Brain microvascular endothelial cell (primary cell): ENCODE results near the gene ANKRD62.
"Not testable (repeated sequence)": the region's sequence is repeated elsewhere in the genome, so short reads cannot be mapped to it uniquely, and the experiment has no call there.

Source experiments
- DNase-seq: peaks from one replicate; pipeline ENCODE4 v3.0.0-alpha.2; 2020
- H3K27ac ChIP-seq: fragments of 250-450 bp; sonication (Bioruptor Pico); 2 replicates; pipeline ENCODE4 v1.5.1; 2020; ENCODE audit warnings: mild to moderate bottlenecking, moderate library complexity
- H3K27me3 ChIP-seq: fragments of 250-450 bp; sonication (Bioruptor Pico); replicated peaks from 2 replicates; pipeline ENCODE4 v1.5.1; 2020; ENCODE audit warnings: mild to moderate bottlenecking
- H3K36me3 ChIP-seq: fragments of 250-450 bp; sonication (Bioruptor Pico); replicated peaks from 2 replicates; pipeline ENCODE4 v1.5.1; 2020; ENCODE audit warnings: mild to moderate bottlenecking
- H3K4me3 ChIP-seq: 2 replicates; pipeline ENCODE4 v1.5.1; 2011; ENCODE audit warnings: low read depth, mild to moderate bottlenecking, control low read depth, low read length, moderate library complexity
- CTCF ChIP-seq: IDR thresholded peaks from 2 replicates; pipeline ENCODE4 v1.5.1; 2011; ENCODE audit warnings: low read depth, mild to moderate bottlenecking, moderate library complexity, low read length, control low read depth, inconsistent platforms; ENCODE audit errors: missing control alignments
- in situ Hi-C: cut with HindIII; loops from 2 replicates; pipeline ENCODE4 v1.10.0; 2017; ENCODE audit warnings: low sequenced_read_pairs, low pct_ligation_motif_present

The ANKRD62 gene

GRCh38 chr18:12068316-12068949 lies 25.2 kb upstream of the ANKRD62 start:
- Histone ChIP-seq H3K4me3 (peak overlapping the region; percentile 12), H3K27ac (peak overlapping the region; percentile 23)
- DNase-seq, result peak; percentile 18
- in situ Hi-C loops, H3K36me3 ChIP-seq, H3K27me3 ChIP-seq: not testable (repeated sequence)
- TF ChIP-seq CTCF, result peak; percentile 13

- H3K4me3 ChIP-seq, result no peak overlapping the region
- in situ Hi-C loops, result no loop called here
- peak; percentile 7 for DNase-seq
Observed at GRCh38 chr18:12068950-12069320, 24.7 kb upstream of the ANKRD62 start.

GRCh38 chr18:12071066-12071465 lies 22.6 kb upstream of the ANKRD62 start:
- DNase-seq, H3K4me3 ChIP-seq, H3K27ac ChIP-seq, H3K36me3 ChIP-seq, H3K27me3 ChIP-seq, in situ Hi-C loops: not testable (repeated sequence)

More at GRCh38 chr18:12068950-12069320, 24.7 kb upstream of the ANKRD62 start:
- TF ChIP-seq CTCF, result no peak
- H3K27ac ChIP-seq, result peak overlapping the region; percentile 23
- H3K27me3 ChIP-seq, result no peaks in the 10 kb centered on the region
- H3K36me3 ChIP-seq, result no peaks in the 10 kb centered on the region

- no peak for DNase-seq
- no peak overlapping the region for H3K27ac ChIP-seq
- H3K27me3 ChIP-seq, result no peaks in the 10 kb centered on the region
- no peak for TF ChIP-seq CTCF
- in situ Hi-C loops, result no loop called here
- H3K36me3 ChIP-seq, result no peaks in the 10 kb centered on the region
- H3K4me3 ChIP-seq, result no peak overlapping the region
Observed at GRCh38 chr18:12072996-12073395, 20.6 kb upstream of the ANKRD62 start.

GRCh38 chr18:12074736-12075135 lies 18.9 kb upstream of the ANKRD62 start:
- TF ChIP-seq CTCF, result peak; percentile 46
- peak; percentile 21 for DNase-seq
- Histone ChIP-seq H3K27me3 (no peaks in the 10 kb centered on the region), H3K27ac (no peak overlapping the region), H3K36me3 (no peaks in the 10 kb centered on the region), H3K4me3 (no peak overlapping the region)
- in situ Hi-C loops, result no loop called here

GRCh38 chr18:12076424-12077140 lies 17.1 kb upstream of the ANKRD62 start:
- H3K4me3 ChIP-seq, result peak overlapping the region; percentile 35
- in situ Hi-C loops, result no loop called here
- H3K36me3 ChIP-seq, result no peaks in the 10 kb centered on the region
- TF ChIP-seq CTCF, result no peak
- no peak for DNase-seq
- no peak overlapping the region for H3K27ac ChIP-seq
- no peaks in the 10 kb centered on the region for H3K27me3 ChIP-seq

GRCh38 chr18:12077994-12078393 lies 15.6 kb upstream of the ANKRD62 start:
- H3K4me3 ChIP-seq, H3K36me3 ChIP-seq, H3K27ac ChIP-seq, in situ Hi-C loops, H3K27me3 ChIP-seq, DNase-seq: not testable (repeated sequence)
